Retina (tissue), 1 donor: ENCODE data around the gene PAK4.

ENCODE experiments used
- DNase-seq: peaks from one replicate; pipeline ENCODE4 v3.0.0-alpha.2; 2016

PAK4 gene

DNA sequence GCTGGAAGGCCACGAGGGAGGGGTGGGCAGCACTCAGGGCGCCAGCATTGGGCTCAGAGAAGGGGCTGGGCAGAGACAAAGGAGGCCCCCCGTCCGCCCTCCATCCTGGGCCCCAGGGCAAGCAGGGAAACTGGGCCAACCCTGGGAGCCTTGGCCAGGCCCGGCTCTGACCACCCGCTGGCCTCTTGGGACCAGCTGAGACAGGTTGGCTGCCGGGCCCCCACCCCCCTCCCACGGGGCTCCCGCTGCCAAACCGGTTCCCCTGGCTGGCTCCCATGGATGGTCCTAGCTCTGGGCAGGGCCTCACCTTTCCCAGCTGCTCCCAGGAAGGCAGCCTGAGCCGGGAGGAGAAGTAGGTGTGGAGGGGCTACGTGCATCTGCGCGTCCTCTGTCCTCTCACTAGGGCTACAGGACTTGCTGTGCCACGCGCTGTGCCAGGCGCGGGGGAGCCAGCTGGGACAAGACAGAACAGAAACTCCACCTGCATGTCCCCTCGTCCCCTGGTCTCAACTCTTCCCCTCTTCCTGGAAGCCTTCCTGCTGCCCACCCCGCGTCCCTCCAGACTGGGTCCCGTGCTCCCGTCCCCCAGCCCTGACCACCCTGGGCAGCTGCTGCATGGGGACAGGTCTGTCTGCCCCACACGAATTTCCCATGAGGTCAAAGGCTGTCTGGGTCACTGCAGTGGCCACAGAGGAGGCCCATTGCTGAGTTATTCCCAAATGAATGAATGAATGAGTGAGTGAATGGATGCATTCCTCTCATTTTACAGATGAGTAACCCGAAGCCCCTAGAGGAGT is 42.1 kb downstream of the PAK4 start:
- no peak for DNase-seq

DNA sequence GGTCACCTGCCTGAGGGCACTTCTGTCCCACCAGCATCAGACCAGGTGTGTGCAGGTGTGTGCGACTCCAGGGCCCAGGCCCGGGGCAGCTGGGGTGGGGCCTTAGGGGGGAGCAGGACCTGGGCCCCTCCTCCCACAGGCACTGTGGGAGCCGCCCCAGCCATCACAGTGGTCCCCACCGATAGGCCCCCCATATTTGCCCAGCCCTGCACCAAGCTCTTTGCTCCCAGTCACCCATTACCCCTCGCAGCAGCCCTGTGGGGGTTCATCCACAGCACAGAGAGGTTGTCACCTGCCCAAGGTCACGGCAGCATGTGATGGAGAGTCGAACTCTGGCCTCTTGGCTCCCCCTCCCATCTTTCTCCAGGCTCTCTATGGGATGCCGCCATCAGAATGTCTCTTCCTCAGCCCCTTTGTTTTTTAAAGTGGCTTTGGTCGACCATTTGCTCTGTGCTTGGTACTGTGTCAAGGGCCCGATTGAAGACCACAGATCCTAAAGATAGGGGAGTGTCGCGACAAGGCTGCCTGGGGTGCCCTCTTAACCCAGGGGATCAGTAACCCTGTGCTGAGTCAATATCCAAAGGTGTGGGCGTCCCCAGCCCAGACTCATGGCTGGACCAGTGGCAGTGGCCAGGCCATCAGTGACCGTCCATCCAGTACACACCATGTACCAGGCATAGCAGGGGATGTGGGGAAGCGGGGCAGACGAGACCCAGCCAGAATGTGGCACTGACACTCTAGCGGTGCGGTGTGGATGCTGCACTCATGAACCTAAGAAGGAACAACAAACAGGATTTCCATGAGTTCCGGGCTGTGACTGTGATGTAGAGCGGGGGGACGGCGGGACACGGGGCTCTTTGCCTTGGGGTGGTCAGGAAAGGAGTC is 42.9 kb downstream of the PAK4 start:
- no peak for DNase-seq

DNA sequence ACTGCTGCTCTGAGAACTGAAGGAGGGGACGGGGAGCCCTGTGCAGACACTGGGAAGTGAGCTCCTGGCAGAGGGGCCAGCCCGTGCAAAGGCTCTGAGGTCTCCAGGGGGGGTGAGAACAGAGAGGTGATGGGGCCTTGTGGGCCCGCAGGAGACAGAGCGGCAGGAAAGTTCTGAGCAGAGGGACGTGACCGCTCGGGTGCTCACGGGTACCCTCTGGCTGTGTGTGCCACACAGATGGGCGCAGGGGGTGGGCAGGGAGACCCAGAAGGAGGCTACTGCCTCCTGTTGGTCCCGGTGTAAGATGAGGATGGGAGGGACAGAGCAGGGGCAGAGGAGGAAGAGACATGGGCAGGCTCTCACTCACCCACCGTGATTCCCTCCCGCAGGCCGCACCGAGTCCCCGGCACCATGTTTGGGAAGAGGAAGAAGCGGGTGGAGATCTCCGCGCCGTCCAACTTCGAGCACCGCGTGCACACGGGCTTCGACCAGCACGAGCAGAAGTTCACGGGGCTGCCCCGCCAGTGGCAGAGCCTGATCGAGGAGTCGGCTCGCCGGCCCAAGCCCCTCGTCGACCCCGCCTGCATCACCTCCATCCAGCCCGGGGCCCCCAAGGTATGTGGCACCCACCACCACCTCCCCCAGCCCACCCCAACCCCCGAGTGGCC is 43.7 kb downstream of the PAK4 start:
- no peak for DNase-seq

DNA sequence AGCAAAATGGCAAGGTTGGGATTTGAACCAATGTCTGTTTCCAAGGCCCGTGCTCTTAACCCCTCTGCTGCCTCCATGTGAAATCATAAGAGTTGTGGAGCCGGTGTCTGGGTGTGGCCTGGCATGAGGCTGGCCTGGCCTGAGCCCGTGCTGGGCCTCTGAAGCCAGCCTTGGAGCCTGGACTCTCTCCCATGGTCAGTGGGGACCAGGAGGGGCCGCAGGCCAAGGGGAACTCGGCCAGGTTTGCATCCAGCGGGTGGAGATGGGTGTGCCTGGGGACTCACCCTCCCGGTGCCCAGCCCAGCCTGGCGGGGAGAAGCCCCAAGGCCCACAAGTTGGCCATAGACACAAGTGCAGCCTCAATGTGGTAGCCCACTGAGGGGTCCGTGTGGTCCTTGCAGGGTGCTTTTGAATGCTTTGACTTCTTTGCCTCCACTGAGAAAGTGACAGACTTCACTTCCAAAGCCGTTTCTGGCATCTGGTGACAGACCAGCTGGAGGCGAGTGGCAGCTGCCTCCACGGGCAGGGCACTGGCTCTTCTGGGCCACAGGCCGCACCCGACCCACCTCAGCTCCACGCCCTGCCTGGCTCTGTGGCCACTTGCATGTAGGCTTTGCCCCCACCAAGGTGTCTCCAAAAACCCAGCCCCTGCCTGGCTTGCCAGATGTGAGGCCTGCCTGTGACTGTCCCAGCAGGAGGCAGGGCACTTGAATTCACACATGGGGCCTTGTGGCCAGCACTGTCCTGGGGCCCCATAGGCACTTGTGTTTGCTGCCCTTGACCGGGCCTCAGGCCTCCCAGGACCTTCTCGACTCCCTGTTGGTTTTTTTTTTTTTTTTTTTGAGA is 45.0 kb downstream of the PAK4 start:
- no peak for DNase-seq

DNA sequence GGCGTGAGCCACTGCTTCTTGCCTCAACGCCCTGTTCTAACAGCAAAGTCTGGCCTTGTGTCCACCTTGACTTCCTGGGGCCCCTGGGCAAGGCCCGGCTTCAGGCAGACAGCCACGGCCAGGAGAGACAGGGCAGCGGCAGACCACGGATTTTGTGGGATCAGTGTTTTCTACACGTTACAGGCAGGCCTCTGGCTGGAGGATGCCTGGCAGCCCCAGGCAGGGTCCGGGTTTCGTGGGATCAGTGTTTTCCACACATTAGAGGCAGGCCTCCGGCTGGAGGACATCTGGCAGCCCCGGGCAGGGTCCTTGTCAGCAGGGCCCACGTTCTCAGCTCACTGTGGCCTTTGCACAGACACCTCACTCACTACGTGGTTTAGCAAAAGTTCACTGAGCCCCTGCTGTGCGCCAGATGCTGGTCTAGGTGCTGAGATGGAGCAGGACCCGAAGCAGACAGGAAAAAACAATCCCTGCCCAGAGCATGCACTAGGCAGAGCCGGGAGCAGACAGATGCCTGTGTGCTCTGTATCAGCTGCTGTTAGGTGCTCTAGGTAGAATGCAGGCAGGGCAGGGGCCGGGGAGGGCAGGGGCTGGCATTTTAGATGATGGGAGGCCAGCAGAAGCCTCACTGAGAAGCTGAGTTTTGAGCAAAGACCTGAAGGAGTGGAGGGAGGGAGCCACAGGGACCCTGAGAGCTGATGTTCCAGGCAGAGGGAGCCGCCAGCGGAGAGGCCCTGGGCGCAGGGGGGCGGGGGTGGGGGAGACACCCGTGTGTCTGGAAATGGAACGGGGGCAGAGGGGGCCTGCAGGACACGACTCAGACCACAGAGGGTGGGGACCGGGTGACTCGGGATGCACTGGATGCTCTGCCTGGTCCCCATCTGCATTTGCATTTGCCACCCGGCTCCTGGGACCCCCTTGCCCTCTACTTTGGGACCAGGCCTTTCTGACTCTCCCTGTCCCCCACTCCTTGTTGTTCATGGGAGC is 46.2 kb downstream of the PAK4 start:
- no peak for DNase-seq

DNA sequence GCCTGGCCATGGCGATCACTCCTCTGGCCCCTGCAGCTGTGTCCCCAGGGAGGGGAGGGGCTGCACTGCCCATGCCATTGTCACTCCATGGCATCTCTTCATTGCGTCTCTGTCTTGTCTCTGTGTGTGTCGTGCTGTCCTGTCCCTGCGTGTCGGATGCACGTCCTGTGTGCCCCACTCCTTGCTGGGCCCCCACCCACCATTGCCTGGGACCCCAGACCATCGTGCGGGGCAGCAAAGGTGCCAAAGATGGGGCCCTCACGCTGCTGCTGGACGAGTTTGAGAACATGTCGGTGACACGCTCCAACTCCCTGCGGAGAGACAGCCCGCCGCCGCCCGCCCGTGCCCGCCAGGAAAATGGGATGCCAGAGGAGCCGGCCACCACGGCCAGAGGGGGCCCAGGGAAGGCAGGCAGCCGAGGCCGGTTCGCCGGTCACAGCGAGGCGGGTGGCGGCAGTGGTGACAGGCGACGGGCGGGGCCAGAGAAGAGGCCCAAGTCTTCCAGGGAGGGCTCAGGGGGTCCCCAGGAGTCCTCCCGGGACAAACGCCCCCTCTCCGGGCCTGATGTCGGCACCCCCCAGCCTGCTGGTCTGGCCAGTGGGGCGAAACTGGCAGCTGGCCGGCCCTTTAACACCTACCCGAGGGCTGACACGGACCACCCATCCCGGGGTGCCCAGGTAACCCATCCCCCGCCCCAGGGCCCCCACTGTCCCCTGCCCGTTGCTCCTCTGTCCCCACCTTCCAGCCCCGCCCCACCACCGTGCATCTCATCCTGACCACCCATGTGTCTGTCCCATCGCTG is 47.3 kb downstream of the PAK4 start:
- no peak for DNase-seq

DNA sequence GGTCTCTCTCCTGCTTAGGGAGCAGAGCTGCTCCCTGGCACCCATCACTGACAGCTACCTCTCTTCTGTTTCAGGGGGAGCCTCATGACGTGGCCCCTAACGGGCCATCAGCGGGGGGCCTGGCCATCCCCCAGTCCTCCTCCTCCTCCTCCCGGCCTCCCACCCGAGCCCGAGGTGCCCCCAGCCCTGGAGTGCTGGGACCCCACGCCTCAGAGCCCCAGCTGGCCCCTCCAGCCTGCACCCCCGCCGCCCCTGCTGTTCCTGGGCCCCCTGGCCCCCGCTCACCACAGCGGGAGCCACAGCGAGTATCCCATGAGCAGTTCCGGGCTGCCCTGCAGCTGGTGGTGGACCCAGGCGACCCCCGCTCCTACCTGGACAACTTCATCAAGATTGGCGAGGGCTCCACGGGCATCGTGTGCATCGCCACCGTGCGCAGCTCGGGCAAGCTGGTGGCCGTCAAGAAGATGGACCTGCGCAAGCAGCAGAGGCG is 48.0 kb downstream of the PAK4 start:
- no peak for DNase-seq

DNA sequence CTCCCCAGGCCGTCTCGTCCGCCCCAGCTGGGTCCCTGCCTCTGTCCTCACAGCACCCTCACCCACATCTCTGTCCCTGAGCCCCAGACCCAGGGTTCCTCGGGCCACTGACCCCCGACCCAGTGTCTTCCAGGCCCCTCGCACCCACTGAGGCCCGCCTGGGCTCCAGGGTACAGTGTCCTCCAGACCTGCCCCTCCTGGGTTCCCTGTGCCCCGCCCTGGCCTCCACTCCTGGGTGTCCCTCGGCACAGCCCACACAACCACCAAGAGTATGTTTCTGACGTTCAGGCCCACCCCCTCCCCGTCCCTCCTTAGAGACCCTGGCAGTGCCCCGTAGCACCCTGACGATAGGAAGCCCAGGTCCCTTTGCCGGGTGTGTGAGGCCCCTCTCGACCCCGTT is 48.6 kb downstream of the PAK4 start:
- DNase-seq: no peak

DNA sequence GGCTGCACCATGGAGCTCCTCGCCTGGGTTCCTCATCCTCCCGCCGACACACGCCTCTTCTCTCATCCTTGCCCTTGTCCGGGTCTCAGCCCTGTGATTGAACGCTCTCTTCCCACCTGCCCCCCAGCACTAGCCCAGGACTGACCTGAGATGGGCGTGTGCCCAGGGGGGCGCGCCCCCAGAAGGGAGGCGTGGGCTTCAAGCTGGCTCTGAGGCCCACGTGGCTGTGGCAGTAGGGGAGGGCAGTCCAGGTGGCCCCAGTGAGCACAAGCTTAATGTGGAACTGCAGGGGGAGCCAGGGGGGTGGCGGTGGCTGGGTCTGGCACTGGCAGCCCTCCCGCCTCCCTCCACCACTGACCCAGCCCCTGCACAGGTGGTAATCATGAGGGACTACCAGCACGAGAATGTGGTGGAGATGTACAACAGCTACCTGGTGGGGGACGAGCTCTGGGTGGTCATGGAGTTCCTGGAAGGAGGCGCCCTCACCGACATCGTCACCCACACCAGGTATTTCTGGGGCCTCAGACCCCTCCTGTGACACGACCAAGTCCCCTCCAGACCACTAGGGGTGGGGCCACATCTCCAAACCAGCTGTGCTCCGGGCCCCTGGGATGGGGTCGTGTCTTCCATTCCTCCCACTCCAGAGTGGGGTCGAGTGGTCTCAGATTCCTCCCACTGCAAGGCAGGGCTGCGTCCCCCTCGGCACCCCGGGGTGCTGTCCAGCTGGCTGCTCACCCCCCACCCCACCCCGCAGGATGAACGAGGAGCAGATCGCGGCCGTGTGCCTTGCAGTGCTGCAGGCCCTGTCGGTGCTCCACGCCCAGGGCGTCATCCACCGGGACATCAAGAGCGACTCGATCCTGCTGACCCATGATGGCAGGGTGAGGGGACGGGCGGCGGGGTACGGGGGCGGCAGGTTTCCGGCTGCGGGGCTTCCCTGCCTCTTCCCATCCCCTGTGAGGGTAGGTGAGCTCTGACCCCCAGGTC is 49.3 kb downstream of the PAK4 start:
- no peak for DNase-seq

DNA sequence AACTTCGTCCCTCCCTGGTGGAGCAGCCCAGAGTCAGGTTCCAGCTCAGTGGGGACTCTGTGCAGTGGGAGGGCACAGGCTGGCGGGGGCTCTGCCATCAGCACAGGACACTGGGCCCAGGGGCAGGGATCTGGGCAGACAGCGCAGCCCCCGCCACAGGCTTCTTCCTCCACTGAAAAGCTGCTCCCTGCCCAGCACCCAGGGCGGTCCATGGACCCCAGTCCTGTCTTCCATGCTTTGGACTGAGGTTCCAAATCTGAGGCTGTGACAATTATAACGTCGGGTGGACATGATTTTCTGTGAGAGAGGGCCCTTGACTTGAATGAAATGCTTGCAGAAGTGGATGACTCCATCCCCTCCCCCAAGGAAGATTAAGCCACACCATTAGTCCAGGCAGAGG is 50.0 kb downstream of the PAK4 start:
- DNase-seq: no peak

DNA sequence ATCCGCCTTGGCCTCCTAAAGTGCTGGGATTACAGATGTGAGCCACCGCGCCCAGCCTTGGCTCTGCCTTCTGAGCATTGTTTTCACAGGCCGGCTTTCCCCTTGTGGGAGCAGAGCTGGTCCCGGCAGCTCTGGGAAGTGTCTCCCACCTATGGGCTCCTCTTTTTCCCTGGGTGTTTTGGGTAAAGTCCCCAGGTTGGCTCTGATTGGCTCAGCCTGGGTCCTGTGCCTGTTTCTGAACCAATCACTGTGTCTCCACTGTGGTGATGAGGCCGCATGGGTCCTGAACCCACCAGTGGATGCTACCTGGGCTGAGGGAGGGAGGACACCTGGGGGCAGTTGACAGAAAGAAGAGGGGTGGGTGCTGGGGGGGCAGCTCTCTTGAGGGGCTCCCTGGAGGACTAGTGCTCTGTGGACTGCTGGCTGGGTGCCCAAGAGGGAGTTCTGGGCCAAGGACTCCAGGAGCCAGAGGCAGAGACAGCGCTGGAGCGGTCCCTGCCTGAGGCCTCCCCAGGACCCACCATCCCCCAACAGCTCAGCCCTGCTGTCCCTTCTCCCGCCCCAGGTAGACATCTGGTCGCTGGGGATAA is 51.6 kb downstream of the PAK4 start:
- no peak for DNase-seq

DNA sequence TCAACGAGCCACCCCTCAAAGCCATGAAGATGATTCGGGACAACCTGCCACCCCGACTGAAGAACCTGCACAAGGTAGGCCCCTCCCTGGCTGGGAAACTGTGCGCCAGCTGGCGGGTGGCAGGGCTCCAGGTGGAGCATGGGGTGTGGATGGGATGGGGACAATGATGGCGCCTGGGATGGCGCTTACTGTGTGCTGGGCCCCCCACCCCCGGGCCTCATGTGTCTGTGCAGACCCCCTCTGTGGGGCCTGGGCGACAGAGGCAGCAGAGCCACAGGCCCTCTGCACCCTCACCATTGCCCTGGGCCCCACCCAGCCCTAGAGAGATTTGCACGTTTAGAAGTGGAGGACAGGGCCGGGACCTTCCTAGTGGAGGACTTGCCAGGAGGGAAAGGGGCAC is 52.1 kb downstream of the PAK4 start:
- DNase-seq: no peak

DNA sequence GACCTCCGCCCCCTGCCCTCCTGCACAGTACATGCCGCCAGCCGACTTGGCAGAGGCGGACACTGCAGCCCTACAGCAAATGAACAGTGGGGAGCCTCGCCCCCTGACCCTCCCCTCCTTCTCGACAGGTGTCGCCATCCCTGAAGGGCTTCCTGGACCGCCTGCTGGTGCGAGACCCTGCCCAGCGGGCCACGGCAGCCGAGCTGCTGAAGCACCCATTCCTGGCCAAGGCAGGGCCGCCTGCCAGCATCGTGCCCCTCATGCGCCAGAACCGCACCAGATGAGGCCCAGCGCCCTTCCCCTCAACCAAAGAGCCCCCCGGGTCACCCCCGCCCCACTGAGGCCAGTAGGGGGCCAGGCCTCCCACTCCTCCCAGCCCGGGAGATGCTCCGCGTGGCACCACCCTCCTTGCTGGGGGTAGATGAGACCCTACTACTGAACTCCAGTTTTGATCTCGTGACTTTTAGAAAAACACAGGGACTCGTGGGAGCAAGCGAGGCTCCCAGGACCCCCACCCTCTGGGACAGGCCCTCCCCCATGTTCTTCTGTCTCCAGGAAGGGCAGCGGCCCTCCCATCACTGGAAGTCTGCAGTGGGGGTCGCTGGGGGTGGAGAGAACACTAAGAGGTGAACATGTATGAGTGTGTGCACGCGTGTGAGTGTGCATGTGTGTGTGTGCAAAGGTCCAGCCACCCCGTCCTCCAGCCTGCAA is 52.9 kb downstream of the PAK4 start:
- DNase-seq: no peak

DNA sequence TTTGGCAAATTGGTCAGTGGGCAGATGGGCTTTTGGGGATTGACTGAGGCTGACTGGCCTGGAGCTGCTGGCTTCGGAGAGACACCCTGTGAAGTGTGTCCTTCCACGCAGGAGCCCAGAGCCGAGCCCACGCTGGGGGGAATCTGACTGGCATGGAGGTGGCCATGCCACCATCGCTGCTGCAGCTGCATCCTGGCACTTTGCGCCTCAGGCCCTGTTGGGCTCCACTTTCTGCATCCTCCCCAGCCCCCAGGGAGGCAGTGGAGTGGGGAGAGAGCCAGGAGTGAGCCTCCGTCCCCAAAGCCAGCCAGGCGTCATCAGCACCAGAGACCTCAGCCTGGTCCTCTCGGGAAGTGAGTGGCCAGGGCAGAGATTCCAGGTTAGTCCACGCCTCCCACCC is 54.2 kb downstream of the PAK4 start:
- DNase-seq: no peak

DNA sequence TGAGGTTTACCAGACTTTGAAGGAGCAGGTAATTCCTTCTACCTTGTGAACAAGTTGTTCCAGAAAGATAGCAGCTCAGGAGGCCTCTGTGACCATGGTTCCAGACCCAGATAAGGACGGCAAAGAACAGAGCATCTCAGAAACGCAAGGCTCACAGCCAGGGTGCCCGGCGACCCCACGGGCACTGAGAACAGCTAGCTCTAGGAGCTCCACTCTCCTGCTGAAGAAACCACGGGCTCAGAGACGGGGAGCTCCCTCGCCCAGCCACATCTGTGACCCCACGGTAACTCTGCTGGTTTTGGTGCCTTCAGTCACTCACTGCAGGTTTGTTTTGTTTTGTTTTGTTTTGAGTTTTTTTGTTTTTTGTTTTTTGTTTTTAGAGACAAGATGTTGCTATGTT is 55.2 kb downstream of the PAK4 start:
- DNase-seq: no peak

DNA sequence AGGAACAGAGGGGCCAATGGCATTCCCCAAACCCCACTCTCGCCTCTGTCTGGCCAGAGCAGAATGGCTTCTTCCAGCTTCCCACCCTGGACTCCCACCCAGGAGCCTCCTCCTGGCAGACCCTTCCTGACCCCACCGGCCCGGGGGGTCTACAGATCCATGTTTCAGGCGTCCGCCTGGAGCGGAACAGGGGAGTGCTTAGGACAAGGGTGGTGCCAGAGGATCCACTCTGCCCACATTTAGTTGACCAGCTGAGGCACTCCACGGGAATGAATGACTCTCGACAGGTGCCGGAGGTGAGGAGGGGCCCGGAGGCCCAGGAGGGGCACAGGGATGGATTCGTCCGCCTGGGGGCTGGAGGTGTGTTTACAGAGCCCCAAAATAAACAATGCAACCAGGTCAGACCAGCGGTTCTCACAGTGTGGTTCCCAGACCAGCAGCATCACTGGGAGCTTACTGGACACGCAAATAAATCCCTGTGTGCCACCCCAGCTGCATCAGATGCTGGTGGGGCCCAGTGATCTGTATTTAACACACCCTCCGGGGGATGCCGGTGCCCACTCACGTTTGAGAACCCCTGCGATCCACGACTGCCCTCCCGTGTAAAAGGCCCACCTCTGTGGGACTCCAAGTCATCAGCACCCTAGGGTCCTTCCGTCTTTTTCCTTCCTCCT is 56.1 kb downstream of the PAK4 start:
- no peak for DNase-seq

DNA sequence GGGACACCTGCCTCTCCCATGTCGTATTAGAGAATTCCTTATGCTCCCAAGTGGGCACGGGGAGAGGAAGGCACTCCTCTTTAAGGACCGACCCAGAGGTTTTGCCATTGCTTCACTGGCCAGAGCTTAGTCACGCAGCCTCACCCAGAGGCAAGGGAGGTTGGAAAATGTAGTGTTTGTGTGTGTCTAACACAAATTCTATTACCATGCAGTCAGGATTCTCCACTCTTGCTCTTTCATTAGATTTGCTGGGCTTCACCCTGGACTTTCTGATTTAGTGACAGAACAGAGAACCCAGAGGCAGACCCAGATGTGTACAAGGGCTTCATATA is 56.6 kb downstream of the PAK4 start:
- DNase-seq: no peak

DNA sequence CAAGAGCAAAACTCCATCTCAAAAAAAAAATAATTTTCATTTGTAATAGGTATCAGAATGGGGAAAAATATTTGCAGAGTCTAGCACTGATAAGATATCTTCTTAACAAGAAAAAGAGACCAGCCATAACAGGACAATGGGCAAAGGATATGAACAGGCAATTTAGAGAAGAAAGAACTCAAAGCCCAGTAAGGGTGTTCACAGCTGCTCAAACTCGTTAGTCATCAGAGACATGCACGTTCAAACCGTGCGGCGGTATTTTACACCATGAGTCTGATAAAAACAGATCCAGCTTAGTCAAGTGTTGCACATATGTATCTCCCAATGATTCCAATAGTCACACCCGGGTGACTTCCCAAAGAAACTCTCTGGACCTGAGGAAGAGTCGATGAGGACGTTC is 57.5 kb downstream of the PAK4 start:
- DNase-seq: no peak
